Measurements from ENCODE around the gene RPS18.
"Not testable (repeated sequence)": the region's sequence is repeated elsewhere in the genome, so short reads cannot be mapped to it uniquely, and the experiment has no call there.

The RPS18 gene

DNA sequence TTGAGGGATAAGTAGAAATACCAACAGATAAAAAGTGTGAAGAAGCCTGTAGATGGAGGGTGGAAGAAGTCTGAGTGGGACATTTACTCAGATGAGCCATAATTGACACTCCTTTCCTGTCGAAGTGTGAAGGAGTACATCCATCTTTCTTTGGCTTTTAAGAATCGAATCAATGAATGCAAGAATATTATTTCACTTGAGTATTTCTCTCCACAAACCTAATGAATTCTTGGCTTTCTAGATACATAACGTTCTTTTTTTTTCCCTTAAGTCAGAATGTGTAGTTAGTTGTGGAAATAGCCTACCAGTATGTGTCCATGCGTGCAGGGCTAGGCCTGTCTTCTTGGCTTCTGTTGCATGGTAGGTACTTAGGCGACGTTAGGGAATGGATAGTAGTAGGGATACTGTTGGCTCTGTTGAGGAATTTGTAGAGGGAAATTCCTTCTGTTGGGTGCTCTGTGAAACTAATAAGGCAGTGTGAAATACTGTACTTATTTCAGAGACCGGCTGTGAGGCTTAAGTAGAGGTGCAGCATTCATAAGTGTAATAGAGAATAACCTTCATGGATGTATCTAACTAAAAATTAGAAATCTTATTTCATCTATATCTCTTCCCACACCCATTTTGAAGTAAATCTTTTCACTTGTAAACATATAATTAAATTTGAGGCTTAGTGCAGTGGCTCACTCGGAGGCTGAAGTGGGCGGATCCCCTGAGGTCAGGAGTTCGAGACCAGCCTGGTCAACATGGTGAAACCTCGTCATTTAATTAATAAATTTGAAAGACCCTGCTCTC, 1.5 kb downstream of the RPS18 start:
- no peak for DNase-seq

DNA sequence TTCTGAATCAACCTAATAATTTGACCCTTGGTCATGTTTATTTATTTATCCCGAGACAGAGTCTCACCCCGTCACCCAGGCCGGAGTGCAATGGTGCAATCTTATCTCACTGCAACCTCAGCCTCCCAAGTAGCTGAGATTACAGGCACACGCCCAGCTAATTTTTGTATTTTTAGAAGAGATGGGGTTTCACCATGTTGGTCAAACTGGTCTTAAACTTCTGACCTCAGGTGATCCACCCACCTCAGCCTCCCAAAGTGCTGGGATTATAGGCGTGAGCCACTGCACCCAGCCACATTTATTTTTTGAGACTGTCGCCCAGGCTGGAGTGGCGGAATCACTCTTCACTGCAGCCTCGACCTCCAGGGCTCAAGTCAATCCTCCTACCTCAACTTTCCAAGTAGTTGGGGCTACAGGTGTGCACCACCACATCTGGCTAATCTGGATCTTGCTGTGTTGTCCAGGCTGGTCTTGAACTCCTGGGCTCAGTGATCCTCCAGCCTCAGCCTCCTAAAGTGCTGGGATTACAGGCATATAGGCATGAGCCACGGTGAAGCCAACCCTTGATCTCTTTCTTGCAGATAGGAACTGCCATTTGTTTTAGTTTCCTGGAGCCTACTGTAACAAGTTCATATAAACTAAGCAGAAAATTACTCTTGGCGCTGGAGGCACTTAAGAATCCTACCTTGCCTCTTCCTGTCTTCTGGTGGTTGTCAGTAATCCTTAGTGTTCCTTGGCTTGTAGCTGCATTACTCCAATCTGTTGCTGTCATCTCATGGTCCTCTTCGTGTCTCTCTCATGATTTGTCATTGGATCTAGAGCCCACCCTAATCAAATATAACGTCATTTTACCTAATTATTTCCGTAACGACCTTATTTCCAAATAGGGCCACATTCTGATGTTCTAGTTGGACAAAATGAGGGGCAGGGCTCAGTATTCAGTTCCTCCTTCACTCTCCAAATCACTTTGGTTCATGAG, 2.3 kb downstream of the RPS18 start:
- DNase-seq: no peak

DNA sequence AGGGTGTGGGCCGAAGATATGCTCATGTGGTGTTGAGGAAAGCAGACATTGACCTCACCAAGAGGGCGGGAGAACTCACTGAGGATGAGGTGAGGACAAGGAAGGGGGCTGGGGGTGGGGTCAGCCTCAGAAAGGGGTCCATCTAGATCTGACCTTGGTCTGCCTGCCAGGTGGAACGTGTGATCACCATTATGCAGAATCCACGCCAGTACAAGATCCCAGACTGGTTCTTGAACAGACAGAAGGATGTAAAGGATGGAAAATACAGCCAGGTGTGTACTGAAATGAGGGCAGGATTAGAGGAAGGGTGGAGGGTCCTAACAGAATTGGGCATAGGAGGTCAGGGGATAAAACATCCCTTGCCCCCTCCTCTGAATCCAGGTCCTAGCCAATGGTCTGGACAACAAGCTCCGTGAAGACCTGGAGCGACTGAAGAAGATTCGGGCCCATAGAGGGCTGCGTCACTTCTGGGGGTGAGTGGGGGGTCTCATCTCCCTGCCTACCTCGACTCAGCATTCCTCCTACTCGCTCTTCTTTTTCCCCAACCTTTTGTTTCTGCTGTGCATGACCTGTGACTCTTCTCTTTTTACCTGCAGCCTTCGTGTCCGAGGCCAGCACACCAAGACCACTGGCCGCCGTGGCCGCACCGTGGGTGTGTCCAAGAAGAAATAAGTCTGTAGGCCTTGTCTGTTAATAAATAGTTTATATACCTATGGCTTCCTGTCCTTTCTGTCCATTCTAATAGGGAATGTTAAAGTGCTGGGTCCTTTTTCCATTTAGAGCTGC, 4.1 kb downstream of the RPS18 start:
- DNase-seq: not testable (repeated sequence)

DNA sequence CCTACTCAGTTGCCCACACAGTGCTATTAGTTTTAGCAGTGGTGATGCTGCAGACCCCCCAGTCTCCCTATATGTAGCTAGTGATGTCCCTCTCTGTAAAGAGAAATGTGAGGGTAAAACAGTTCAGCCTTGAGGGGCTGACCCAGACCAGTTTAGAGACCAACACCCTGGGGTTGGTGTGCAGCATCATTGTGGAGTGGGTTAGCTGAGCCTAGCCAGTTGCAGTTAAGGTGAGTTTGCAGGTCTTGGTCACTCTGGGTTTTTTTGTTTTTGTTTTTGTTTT, 4.6 kb downstream of the RPS18 start:
- no peak for DNase-seq

DNA sequence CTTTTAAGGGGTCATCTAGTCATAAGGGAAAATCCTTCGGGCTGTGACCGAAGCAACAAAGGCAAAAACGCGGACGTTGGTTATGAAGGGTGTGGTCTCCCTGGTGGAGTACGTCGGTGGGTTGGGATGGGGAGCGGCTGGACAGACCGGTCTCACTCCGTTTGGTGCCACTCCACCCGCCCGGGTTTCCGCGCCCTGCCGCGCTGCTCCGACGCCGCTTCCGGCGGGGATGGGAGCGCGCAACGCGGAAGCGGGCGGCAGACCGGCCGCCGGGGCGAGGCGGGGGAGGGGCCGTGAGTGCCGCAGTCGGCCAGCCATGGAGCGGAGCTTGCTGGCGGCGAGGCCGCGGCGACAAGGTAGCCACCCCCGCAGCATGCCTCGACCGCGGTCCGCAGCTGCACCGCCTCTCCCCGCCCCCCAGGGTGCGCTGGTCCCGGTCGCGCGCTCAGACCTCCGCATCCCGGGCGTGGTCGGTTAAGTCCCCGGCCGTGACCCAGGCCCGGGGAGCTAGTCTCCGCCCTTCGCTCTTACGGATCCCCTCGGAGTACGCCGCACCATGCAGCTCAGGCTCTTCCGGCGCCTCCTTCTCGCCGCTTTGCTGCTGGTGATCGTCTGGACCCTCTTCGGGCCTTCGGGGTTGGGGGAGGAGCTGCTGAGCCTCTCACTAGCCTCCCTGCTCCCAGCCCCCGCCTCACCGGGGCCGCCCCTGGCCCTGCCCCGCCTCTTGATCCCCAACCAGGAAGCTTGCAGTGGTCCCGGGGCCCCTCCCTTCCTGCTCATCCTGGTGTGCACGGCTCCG, 5.2 kb downstream of the RPS18 start, which contains the start of gene B3GALT4:
TSS of gene B3GALT4 (plus strand) at position 260 of the 799 bp plus-strand sequence. CDS start at position 557, 297 bp downstream.
- peak; percentile 40 to 60 for DNase-seq

DNA sequence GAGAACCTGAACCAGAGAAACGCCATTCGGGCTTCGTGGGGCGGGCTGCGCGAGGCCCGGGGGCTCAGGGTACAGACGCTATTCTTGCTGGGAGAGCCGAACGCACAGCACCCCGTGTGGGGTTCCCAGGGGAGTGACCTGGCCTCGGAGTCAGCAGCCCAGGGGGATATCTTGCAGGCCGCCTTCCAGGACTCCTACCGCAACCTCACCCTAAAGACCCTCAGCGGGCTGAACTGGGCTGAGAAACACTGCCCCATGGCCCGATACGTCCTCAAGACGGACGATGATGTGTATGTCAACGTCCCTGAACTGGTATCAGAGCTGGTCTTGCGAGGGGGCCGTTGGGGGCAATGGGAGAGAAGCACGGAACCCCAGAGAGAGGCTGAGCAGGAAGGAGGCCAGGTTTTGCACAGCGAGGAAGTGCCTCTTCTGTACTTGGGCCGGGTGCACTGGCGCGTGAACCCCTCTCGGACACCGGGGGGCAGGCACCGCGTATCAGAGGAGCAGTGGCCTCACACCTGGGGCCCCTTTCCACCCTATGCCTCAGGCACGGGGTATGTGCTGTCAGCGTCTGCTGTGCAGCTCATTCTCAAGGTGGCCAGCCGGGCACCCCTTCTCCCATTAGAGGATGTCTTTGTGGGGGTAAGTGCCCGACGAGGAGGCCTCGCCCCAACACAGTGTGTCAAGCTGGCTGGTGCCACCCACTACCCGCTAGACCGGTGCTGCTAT, 6.0 kb downstream of the RPS18 start:
- DNase-seq: peak in 1 of 2 experiments; percentile 12

DNA sequence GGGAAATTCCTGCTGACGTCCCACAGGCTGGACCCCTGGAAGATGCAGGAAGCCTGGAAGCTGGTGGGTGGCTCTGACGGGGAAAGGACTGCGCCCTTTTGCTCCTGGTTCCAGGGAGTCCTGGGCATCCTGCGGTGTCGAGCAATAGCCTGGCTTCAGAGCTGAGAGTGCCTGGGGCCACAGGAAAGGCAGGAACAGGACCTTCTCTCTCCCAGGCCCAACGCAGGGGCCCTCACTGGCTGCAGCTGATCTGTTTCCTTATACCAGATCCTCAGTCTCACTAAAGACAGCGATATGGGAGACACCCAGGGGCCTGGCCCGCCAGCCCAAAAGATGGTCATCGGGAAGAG, 6.5 kb downstream of the RPS18 start:
- DNase-seq: no peak

DNA sequence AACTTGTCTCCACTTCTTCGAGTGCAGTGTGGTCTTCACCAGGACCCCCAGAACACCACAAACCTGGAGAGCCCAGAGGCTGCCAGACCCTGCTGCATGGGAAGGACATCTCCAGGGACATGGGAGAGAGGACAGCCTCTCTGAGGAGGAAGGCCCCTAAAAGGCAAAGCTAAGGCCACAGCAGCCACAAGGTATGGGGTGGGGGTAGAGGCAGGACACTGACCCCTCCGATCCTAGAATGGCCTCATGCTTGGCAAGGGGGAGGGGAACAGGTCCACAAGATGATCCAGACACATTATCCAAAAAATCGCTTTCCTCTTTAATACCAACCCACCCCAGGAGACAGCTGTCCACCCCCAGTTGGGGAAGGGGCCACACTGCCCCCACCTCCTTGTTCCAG, 6.9 kb downstream of the RPS18 start:
- no peak for DNase-seq

DNA sequence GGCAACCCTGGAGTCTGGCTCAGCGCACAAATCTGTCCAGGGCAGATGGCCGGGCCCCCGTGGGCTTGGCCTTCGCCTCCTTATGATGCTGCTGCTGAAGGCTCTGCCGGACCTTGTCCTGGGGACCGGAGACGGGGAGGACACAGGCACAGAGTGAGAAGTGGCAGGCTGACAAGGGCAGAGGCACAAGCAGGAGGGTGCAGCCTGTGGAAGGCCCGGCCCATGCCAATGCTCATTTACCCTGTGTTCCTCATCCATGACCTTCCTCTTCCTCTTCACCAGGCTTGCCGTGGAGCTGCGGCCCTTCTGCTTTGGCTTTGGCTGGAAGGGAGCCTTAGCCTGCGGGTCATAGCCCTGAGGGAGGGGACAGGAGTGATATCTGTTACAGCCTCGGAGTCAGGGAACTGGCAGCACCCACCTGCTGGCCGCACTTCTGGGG, 7.4 kb downstream of the RPS18 start:
- DNase-seq: no peak

DNA sequence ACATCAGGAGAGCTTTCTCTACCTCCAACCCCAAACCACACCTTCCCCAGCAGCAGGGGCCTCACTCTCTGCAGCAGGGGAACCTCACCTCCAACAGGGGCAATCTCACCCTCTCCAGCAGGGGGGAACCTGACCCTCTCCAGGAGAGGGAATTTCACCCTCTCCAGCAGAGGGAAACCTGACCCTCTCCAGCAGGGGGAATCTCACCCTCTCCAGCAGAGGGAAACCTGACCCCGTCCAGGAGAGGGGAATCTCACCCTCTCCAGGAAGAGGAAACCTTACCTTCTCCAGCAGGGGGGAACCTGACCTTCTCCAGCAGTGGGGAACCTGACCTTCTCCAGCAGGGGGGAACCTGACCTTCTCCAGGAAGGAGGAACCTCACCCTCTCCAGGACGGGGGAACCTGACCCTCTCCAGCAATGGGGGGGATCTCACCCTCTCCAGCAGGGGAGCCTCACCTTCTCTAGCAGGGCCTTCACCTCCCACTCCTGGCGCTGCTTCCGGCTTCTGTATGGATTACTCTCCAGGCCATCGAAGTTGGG, 8.2 kb downstream of the RPS18 start:
- DNase-seq: peak; percentile 42 to 55

DNA sequence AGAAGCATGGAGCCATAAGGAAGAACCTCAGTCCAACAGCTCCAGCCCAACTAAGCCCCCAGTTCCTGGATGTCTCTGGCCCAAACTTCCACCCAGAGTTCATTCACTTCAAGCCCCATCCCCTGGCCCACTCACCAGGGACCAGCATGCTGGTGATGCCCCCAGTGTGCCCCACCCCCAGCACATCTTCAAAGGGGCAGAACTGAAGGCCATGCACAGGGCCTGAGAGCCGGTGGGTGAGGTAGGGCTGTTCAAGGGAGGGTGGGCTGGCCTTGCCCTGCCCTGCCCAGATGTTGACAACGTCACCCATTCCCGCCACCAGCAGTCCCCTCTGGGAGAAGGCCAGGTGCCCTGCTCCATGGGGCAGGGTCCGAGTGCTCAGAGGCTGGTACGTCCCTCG, 8.7 kb downstream of the RPS18 start:
- DNase-seq: no peak

DNA sequence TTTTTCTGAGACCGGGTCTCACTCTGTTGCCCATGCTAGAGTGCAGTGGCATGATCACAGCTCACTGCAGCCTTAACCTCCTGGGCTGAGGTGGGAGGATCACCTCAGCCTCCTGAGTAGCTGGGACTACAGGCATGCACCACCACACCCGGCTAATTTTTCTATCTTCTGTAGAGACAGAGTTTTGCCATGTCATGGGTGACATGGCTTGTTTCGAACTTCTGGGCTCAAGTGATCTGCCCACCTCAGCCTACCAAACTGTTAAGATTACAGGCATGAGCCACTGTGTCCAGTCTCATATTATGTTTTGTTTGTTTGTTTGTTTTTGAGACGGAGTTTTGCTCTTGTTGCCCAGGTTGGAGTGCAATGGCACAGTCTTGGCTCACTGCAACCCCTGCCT, 13.3 kb downstream of the RPS18 start:
- DNase-seq: not testable (repeated sequence)

DNA sequence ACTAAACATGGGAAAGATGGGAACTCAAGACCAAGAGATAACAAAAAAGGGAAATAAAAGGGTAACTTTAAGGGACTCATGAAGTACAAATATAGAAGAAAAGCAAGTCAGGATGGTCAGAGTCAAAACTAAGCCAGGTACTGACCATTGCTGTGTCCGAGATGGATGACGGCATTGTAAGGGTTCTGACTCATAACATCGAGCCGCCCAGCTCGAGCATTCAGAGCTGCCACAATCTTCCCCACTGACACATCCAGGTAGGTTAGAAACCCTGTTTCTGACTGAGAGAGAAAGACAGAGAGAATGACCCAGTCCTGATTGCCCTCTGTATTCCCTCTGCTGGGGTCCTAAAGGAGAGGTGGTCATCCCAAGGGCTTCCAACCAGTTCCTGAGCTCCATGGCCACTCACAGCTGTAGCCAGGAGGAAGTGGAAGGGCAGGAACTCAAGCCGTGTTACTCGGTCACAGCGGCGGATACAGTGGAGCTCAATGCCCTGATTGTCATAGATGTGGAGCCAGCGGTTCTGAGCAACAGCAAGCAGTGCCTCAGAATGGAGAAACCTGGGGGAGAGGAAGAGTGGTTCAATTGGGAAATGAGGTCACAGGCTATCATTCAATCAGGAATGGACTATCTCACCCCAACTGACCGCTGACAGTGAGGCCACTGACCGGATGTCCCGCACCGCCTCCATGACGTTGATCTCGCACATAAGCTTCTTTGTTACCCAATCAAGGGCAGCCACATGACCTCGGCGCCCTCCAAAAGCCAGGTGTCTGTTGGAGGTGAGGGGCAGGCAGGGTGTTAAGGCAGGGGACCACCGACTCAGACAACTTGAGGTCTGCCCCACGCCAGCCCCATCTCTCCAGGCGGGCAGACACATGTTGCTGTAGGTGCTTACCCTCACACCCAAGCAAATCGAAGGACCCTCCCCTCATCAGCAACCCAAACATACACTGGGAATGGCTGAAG, 15.4 kb downstream of the RPS18 start:
- DNase-seq: no peak

DNA sequence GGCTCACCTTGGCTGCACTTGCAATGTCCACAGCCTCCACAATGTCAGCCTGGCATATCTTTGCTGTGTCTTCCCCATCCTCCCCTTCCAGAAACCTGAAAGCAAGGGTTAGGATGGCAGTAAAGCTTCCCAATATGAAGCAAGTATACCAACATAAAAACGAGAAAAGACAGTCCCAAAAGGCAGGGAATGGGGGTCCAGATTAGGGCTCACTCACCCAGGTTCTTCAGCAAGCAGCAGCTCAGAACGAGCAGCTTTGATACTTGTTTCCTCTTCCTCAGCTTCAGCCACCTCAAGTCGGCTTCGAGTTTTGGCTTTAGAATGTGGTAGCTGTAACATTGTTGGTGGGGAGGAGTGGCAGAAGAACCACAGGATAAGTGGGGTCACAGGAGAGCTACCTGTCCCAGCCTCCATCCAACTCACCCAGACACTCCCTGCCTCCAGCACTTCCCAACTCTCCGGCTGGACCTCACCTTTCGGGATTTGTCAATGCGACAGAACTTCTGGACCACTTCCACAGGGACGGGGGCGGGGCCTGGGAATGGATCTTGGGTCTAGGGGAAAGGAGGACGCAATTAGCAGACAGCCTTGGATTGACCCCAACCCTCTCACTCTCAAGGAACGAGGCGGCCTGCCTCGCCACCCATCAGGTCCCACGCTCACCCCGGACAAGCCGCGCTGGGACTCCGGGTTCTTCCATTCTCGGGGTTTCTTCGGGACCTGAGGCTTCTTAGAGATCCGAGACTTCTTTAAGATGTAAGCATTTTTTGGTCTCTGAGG, 16.5 kb downstream of the RPS18 start:
- no peak for DNase-seq

DNA sequence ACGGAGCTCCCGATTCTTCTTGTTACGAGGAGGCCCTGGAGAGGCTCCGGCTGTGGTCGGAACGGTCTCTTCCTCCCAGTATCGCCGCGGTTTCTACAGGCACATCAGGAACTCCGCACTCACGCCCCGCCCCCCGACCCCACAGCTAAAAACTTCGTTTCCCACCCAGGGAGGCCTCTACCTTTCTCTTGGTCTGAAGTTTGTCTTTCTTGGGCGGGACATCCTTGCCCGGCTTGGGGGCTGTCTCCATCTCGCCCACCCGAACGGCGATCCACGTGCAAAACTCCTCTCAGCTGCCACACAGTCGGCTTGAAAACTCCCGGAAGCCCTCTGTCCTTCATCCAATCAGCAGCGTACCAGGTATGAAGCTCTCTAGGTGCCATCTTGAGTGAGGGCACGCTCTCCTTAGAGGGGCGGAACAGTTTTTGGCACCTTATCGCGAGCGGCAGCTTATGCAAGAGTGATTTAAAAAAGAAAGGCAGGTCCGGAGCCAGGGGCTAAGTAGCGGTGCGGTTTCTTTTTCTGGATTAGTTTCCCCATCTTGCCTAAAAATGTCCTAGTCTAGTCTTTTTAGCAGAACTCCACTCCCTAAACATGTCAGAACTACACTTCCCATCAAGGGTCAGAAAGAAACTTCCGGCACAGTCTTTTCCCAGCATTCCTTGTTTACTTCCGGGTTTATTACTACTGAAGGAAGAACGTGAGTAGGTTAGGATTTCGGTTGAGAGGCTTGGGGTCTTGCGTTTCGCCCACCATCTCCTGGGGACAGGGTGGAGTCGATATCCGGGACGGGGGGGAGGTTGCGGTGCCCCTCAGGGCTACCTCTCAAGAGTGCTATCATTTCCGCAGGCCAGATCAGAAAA, 17.3 kb downstream of the RPS18 start, which contains the start of the genes PFDN6 and WDR46:
TSS of gene PFDN6 (plus strand) at position 681 of the 863 bp plus-strand sequence. CDS start 256 bp downstream, outside the sequence.
TSS of gene WDR46 (minus strand) at position 319 of the 863 bp plus-strand sequence. CDS start at position 250, 69 bp downstream.
- peak; percentile 85 to 96 for DNase-seq

DNA sequence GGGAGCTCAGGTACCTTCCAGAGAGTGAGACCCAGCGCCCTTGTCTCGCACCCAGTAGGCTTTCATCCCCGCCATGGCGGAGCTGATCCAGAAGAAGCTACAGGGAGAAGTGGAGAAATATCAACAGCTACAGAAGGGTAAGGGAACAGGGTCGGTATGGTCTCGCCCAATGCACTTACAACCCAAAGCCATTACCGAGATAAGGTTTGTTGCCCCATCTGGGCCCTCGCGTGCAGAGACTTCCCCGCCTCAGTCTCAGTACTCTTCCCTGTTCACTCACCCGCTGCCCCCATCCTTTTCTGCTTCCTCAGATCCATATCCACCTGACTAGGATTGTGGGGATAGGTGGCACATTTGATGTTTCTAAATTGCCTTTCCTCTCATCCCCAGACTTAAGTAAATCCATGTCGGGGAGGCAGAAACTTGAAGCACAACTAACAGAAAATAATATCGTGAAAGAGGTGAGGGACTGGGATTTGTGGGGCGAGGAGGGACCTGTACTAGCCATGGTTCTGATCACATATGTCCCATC, 18.0 kb downstream of the RPS18 start:
- DNase-seq: no peak

DNA sequence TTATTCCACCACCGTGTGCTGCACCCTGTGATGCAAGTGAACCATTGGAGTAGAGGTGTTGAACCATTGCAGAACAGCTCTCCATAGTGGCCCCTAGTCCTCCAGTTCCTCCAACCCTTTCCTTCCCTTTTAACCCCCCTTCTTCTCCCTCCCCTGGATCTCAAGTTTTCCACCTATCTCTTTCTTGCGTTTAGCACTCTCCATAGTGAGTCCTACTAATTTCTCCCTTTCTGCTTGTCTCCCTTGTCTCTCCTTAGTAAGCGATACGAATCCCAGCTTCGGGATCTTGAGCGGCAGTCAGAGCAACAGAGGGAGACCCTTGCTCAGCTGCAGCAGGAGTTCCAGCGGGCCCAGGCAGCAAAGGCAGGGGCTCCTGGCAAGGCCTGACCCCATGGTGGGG, 18.6 kb downstream of the RPS18 start:
- DNase-seq: no peak
